IMR-90 (cell line): Measurements from ENCODE around the gene ZNF679. TPM values are rescaled to one million over a fixed set of nuclear protein-coding genes. Genes with fewer than 3 reads are reported as not detected.
"Not testable (repeated sequence)": the region's sequence is repeated elsewhere in the genome, so short reads cannot be mapped to it uniquely, and the experiment has no call there.

Experiments
- ATAC-seq: fragments of 200-7000 bp; cut with Tn5 transposase; 2 replicates; pipeline ENCODE4 v1.9.1; 2020; ENCODE audit warnings: low read depth, mild to moderate bottlenecking, moderate library complexity
- Bru-seq: library from RNA; stranded (reverse); fragments of 400-500 nt; gene quantifications from one replicate; lab custom pipeline; 2021; lab: Mats Ljungman, UMichigan
- BruChase-seq, 2 experiments: library from RNA; stranded (reverse); fragments of 400-500 nt; gene quantifications; one replicate each; lab custom pipeline; 2021; lab: Mats Ljungman, UMichigan
- BruUV-seq: library from RNA; stranded (reverse); fragments of 400-500 nt; replicated peaks from 2 replicates; lab custom pipeline; 2021; lab: Mats Ljungman, UMichigan
- CTCF ChIA-PET: fragments of 300-600 bp; formaldehyde crosslinking; extraction: SDS; loops from one replicate; lab custom pipeline; 2021; ENCODE audit warnings: antibody characterized with exemption; lab: Yijun Ruan, JAX
- POLR2A ChIA-PET: fragments of 300-600 bp; sonication (Branson Sonifier 250); formaldehyde crosslinking; loops from one replicate; lab custom pipeline; 2022; ENCODE audit warnings: antibody characterized with exemption; ENCODE audit not compliant: unreplicated experiment; lab: Charles Lee
- DNase-seq: peaks from one replicate; pipeline ENCODE4 v3.0.0; 2013
- H2AFZ ChIP-seq: replicated peaks from 2 replicates; pipeline ENCODE3; 2013; ENCODE audit warnings: low read length, mild to moderate bottlenecking; ENCODE audit not compliant: poor library complexity
- H2AK5ac ChIP-seq: 2 replicates; pipeline ENCODE4 v1.6.1; 2013; ENCODE audit warnings: low read depth, low read length, inconsistent platforms
- H2AK9ac ChIP-seq: replicated peaks from 2 replicates; pipeline ENCODE3; 2013; ENCODE audit warnings: mild to moderate bottlenecking, low read depth, low read length, moderate library complexity; ENCODE audit not compliant: poor library complexity
- H2BK120ac ChIP-seq: 2 replicates; pipeline ENCODE4 v1.6.1; 2013; ENCODE audit warnings: low read depth, low read length, inconsistent platforms
- H2BK15ac ChIP-seq: 3 replicates; pipeline ENCODE4 v1.6.1; 2013; ENCODE audit warnings: low read depth, low read length, inconsistent platforms
- H2BK20ac ChIP-seq: 2 replicates; pipeline ENCODE4 v1.6.1; 2013; ENCODE audit warnings: low read depth, mild to moderate bottlenecking, inconsistent platforms, low read length, moderate library complexity
- H2BK5ac ChIP-seq: 2 replicates; pipeline ENCODE4 v1.6.1; 2013; ENCODE audit warnings: mild to moderate bottlenecking, low read depth, low read length, inconsistent platforms; ENCODE audit not compliant: poor library complexity, severe bottlenecking
- H3K14ac ChIP-seq: replicated peaks from 2 replicates; pipeline ENCODE4 v1.6.1; 2013; ENCODE audit warnings: low read depth, low read length, inconsistent platforms
- H3K18ac ChIP-seq: 2 replicates; pipeline ENCODE4 v1.6.1; 2013; ENCODE audit warnings: low read depth, low read length, control low read depth
- H3K23ac ChIP-seq: 2 replicates; pipeline ENCODE4 v1.6.1; 2013; ENCODE audit warnings: low read depth, low read length, inconsistent platforms
- H3K27ac ChIP-seq: 2 replicates; pipeline ENCODE4 v1.5.1; 2013; ENCODE audit warnings: mild to moderate bottlenecking, control low read depth, low read length; ENCODE audit not compliant: insufficient read depth
- H3K27me3 ChIP-seq: 2 replicates; pipeline ENCODE4 v1.6.1; 2013; ENCODE audit warnings: low read length; ENCODE audit not compliant: control insufficient read depth, insufficient read depth
- H3K36me3 ChIP-seq: 2 replicates; pipeline ENCODE4 v1.6.1; 2013; ENCODE audit warnings: low read length, mixed read lengths; ENCODE audit not compliant: control insufficient read depth, insufficient read depth
- H3K4ac ChIP-seq: 2 replicates; pipeline ENCODE4 v1.6.1; 2013; ENCODE audit warnings: low read depth, low read length, inconsistent platforms
- H3K4me1 ChIP-seq: 2 replicates; pipeline ENCODE4 v1.6.1; 2013; ENCODE audit warnings: low read length, mixed read lengths; ENCODE audit not compliant: control insufficient read depth, insufficient read depth
- H3K4me2 ChIP-seq: 2 replicates; pipeline ENCODE4 v1.6.1; 2013; ENCODE audit warnings: low read depth, mild to moderate bottlenecking, control low read depth, low read length, moderate library complexity
- H3K4me3 ChIP-seq: 2 replicates; pipeline ENCODE4 v1.5.1; 2013; ENCODE audit warnings: low read depth, mild to moderate bottlenecking, control low read depth, low read length, moderate library complexity; ENCODE audit not compliant: insufficient read depth
- H3K56ac ChIP-seq: 2 replicates; pipeline ENCODE4 v1.6.1; 2013; ENCODE audit warnings: low read length, inconsistent platforms; ENCODE audit not compliant: insufficient read depth; ENCODE audit errors: extremely low read depth
- H3K79me1 ChIP-seq, 2 experiments: 2 replicates each; pipeline ENCODE4 v1.6.1; 2013; ENCODE audit warnings: low read length in 2 of 2, inconsistent platforms in 1 of 2, low read depth in 1 of 2
- H3K9ac ChIP-seq: 2 replicates; pipeline ENCODE4 v1.6.1; 2013; ENCODE audit warnings: low read depth, low read length, control low read depth
- H3K9me1 ChIP-seq: 2 replicates; pipeline ENCODE4 v1.6.1; 2013; ENCODE audit warnings: low read length, inconsistent platforms; ENCODE audit not compliant: insufficient read depth
- H3K9me3 ChIP-seq: 2 replicates; pipeline ENCODE4 v1.6.1; 2013; ENCODE audit warnings: low read length; ENCODE audit not compliant: control insufficient read depth, insufficient read depth
- H4K20me1 ChIP-seq: 2 replicates; pipeline ENCODE4 v1.6.1; 2013; ENCODE audit warnings: low read length, inconsistent platforms; ENCODE audit not compliant: insufficient read depth
- H4K5ac ChIP-seq: 2 replicates; pipeline ENCODE4 v1.6.1; 2013; ENCODE audit warnings: mild to moderate bottlenecking, low read depth, low read length, control low read depth
- H4K8ac ChIP-seq, 2 experiments: 2 replicates each; pipeline ENCODE4 v1.6.1; 2013; ENCODE audit warnings: low read depth in 2 of 2, low read length in 2 of 2, control low read depth in 1 of 2, inconsistent platforms in 1 of 2
- H4K91ac ChIP-seq: 2 replicates; pipeline ENCODE4 v1.6.1; 2013; ENCODE audit warnings: low read depth, low read length, inconsistent platforms; ENCODE audit not compliant: insufficient read depth
- WGBS, 2 experiments: methylation state at CpG; one replicate each; pipeline versions ENCODE4 v1.1.5 to v1.1.7; 2013; ENCODE audit warnings: missing lambda C conversion rate in 2 of 2; ENCODE audit not compliant: insufficient read length in 1 of 2; ENCODE audit errors: extremely low coverage in 2 of 2; 5-methylcytosine and 5-hydroxymethylcytosine counted together
- dilution Hi-C: fragments of 300-500 bp; cut with HindIII; formaldehyde crosslinking; loops from one replicate; pipeline ENCODE4 v1.14.3; 2018; ENCODE audit warnings: low sequenced_read_pairs; ENCODE audit not compliant: unreplicated experiment
- in situ Hi-C: fragments of 300-500 bp; cut with MboI; formaldehyde crosslinking; loops from 3 replicates; pipeline ENCODE4 v1.14.3; 2019; ENCODE audit warnings: low sequenced_read_pairs, inconsistent platforms, mixed read lengths
- intact Hi-C: fragments of 100-400 bp; cut with micrococcal nuclease; formaldehyde crosslinking; loops from 2 replicates; pipeline ENCODE4 v1.10.0; 2022
- long read RNA-seq: library from polyadenylated mRNA; unstranded; transcript quantifications from one replicate; pipeline ENCODE4 v2.0.0, GENCODE V29; 2021; ENCODE audit not compliant: unreplicated experiment
- polyA plus RNA-seq, 3 experiments: library from polyadenylated mRNA; depleted of rRNA; stranded (reverse); fragments of >200 nt; gene quantifications; 2 replicates each; pipeline ENCODE4 v1.2.3, GENCODE V29; 2012; ENCODE audit warnings: low replicate concordance in 1 of 3
- total RNA-seq: library from RNA; depleted of rRNA; stranded (reverse); fragments of >200 nt; gene quantifications from 2 replicates; pipeline ENCODE4 v1.2.3, GENCODE V29; 2012; rRNA removed

Gene ZNF679
- total RNA-seq (not detected in 2 replicates), polyA plus RNA-seq (2012; rRNA removed) (not detected in 2 replicates), Bru-seq, nascent RNA (not detected), BruChase-seq, experiment 1, labeled RNA remaining after a 6-hour chase (not detected), BruChase-seq, experiment 2, labeled RNA remaining after a 2-hour chase (not detected)
- polyA plus RNA-seq (2012; cell fraction: cytosol; rRNA removed) = not detected in 2 replicates
- not detected in 2 replicates for polyA plus RNA-seq (2012; cell fraction: nucleus; rRNA removed; ENCODE audit: low replicate concordance)
- long read RNA-seq = 0 reads

GRCh38 chr7:64228174-64228573 lies at the start of gene ZNF679:
Gene ZNF679, plus strand, starts transcription at chr7:64228474. Its CDS starts 20,644 bp downstream, at chr7:64249118.
- H3K9me3 ChIP-seq = peaks cover 34% of the 10 kb centered on the region
- H2BK120ac ChIP-seq, H2BK20ac ChIP-seq, H2AK5ac ChIP-seq, H3K9ac ChIP-seq, H4K20me1 ChIP-seq, in situ Hi-C loops, H3K9me1 ChIP-seq, H2BK15ac ChIP-seq, H3K56ac ChIP-seq, H3K36me3 ChIP-seq, H3K18ac ChIP-seq, ATAC-seq, H3K4me3 ChIP-seq, H3K27me3 ChIP-seq, H2AK9ac ChIP-seq, H3K14ac ChIP-seq, H3K4me2 ChIP-seq, H2BK5ac ChIP-seq, H3K4ac ChIP-seq, H3K23ac ChIP-seq, CTCF ChIA-PET, dilution Hi-C loops, H2AFZ ChIP-seq, POLR2A ChIA-PET, H4K5ac ChIP-seq, intact Hi-C loops, H3K4me1 ChIP-seq, DNase-seq, H4K8ac ChIP-seq, H4K91ac ChIP-seq, H3K79me1 ChIP-seq, H3K27ac ChIP-seq, BruUV-seq: not testable (repeated sequence)
- no CpG with 5 or more reads among the region's 1 CpG for WGBS, 2 experiments
